ENCODE measurements around the gene NEK7.

NEK7 gene

GRCh38 chr1:198337886-198338285, 181.1 kb downstream of the NEK7 start:
- no peak for DNase-seq (ENCODE audit: low read depth, low spot score)

GRCh38 chr1:198340139-198340538, 183.3 kb downstream of the NEK7 start:
- H3K4me3 ChIP-seq (ENCODE audit: low read depth, low read length), result no peak overlapping the region
- in situ Hi-C loops (cut with HindIII; ENCODE audit: low sequenced_read_pairs), result no loop called here
- no peak for TF ChIP-seq CTCF (IDR thresholded peaks at IDR 0.05; ENCODE audit: low read depth, low read length)
- no peak for DNase-seq (ENCODE audit: low read depth, low spot score)

More at GRCh38 chr1:198337886-198338285, 181.1 kb downstream of the NEK7 start:
- no peak for TF ChIP-seq CTCF (IDR thresholded peaks at IDR 0.05; ENCODE audit: low read depth, low read length)
- in situ Hi-C loops (cut with HindIII; ENCODE audit: low sequenced_read_pairs), result no loop called here
- H3K4me3 ChIP-seq (ENCODE audit: low read depth, low read length), result no peak overlapping the region

- in situ Hi-C loops (cut with HindIII; ENCODE audit: low sequenced_read_pairs), result no loop called here
These were observed 189.4 kb downstream of the NEK7 start for GRCh38 chr1:198346178-198346577.

GRCh38 chr1:198350456-198350855, 193.7 kb downstream of the NEK7 start:
- in situ Hi-C loops (cut with HindIII; ENCODE audit: low sequenced_read_pairs), result no loop called here
- H3K4me3 ChIP-seq (ENCODE audit: low read depth, low read length), result no peak overlapping the region
- TF ChIP-seq CTCF (IDR thresholded peaks at IDR 0.05; ENCODE audit: low read depth, low read length), result no peak
- DNase-seq (ENCODE audit: low read depth, low spot score), result no peak

More at GRCh38 chr1:198346178-198346577, 189.4 kb downstream of the NEK7 start:
- no peak for TF ChIP-seq CTCF (IDR thresholded peaks at IDR 0.05; ENCODE audit: low read depth, low read length)
- DNase-seq (ENCODE audit: low read depth, low spot score), result no peak
- no peak overlapping the region for H3K4me3 ChIP-seq (ENCODE audit: low read depth, low read length)

- in situ Hi-C loops (cut with HindIII; ENCODE audit: low sequenced_read_pairs), result no loop called here
- H3K4me3 ChIP-seq (ENCODE audit: low read depth, low read length), result no peak overlapping the region
- no peak for DNase-seq (ENCODE audit: low read depth, low spot score)
- no peak for TF ChIP-seq CTCF (IDR thresholded peaks at IDR 0.05; ENCODE audit: low read depth, low read length)
These were observed 196.3 kb downstream of the NEK7 start for GRCh38 chr1:198352975-198353695.

- DNase-seq (ENCODE audit: low read depth, low spot score), result no peak
- in situ Hi-C loops (cut with HindIII; ENCODE audit: low sequenced_read_pairs), result no loop called here
- TF ChIP-seq CTCF (IDR thresholded peaks at IDR 0.05; ENCODE audit: low read depth, low read length), result no peak
- H3K4me3 ChIP-seq (ENCODE audit: low read depth, low read length), result no peak overlapping the region
These were observed 201.1 kb downstream of the NEK7 start for GRCh38 chr1:198357937-198358336.

Data from astrocyte of the spinal cord (primary cell).